MM.1S (cell line): ENCODE results near the gene PRKAG2.

Experiments used
- CTCF ChIP-seq: fragments of 300-600 bp; sonication (generic); IDR thresholded peaks from 2 replicates; pipeline ENCODE4 v1.5.1; 2016; ENCODE audit warnings: antibody characterized with exemption, low read length, mixed read lengths
- EZH2 ChIP-seq: fragments of 300-600 bp; sonication (generic); optimal IDR thresholded peaks from 2 replicates; pipeline ENCODE3; 2017; ENCODE audit warnings: low read depth, mild to moderate bottlenecking, antibody characterized with exemption, low read length, mixed read lengths

GRCh38 chr7:151813997-151814396 is 62.9 kb downstream of the PRKAG2 start:
- TF ChIP-seq CTCF (no peak), EZH2 (no peak)
